ENCODE data around the gene RNF225. TPM values are rescaled to one million over a fixed set of nuclear protein-coding genes. Genes with fewer than 3 reads are reported as not detected.
"Not testable (repeated sequence)": the region's sequence is repeated elsewhere in the genome, so short reads cannot be mapped to it uniquely, and the experiment has no call there.

RNF225 gene
- not detected for total RNA-seq
- long read RNA-seq, result 0 reads

DNA sequence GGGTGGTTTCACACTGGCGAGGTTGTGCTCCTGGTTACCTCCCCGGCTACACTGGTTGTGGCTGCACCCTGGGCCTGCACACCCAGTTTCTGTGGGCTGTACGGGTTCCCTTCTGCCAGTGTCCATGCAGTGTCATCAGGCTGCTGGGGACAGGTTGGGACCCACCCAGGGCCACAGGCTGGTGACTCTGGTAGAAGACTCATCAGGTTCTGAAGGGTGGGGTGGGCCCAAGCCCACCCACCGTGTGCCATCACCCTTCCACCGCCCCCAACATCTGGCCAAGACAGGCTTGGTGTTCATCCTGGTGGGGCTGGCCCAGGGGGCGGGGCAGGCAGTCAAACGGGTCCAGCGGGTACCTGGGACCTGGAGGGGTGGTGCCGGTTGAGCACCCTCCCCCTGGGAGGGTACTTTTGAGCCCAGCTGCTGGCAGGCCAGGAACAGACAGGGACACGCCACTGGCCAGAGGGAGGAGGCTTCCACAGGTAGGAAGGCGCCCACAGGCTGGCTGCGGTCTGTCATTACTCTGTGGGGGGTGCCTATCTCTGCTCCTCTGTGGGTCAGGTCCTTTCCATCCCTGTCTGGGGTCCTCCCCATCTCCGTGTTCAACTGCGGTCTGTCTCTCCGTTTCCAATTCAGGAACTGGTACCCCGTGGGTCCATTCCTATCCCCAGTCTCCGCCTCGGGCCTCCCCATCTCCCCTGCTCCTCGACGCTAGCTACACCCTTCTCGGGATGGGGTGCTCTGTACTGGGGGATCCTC, at the start of gene RNF225:
RNF225 (plus strand) TSS at position 437 of the 759 bp plus-strand sequence. CDS start 434 bp downstream, outside the sequence.
- no peak for DNase-seq (ENCODE audit: low spot score)
- intact Hi-C loops (cut with DNase I), result no loop called here

DNA sequence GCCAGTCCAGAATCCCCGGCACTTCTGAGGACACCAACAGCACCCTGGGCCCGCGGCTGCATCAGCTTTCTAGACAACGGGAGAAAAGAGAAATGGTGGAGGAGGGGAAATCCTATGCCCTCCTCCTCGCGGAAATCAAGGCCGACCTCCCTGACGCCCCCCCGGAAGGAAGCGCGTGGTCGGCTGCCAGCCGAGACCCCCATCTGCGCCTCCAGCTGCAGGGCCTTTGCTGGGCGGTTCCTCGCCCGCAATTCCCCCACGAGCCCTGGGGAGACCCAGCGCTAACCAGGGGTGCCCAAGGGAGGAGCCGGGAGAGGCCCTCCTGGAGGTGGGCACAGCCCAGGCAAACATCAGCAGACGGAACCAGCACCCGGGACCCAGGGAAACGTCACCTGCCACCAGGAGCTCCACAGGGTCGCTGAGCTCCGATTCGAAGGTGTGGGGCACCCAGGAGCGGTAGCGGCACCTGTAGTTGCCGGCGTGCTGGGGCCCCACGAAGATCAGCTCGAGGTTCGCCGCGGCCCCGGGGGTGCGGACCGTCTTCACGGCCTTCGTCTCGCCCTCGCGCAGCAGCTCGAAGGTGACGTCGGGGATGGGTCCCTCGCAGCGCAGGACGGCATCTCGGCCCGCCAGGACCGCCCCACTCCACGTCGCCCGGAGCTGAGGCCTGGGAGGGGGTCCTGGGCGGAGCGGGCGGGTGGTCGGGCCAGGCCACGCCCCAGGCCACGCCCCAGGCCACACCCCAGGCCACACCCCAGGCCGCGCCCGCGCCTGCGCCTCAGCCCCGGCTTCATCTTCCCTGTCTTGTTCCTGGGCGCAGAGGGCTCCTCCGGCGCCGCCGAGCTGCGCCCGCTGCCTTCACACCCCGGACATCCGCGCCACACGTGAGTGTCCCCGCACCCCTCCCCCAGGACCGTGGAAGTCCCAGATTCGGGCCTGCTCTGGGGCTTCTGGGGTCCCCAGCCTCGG, 48.2 kb upstream of the RNF225 start:
- DNase-seq (ENCODE audit: low spot score), result no peak
- intact Hi-C loops (cut with DNase I), result no loop called here

DNA sequence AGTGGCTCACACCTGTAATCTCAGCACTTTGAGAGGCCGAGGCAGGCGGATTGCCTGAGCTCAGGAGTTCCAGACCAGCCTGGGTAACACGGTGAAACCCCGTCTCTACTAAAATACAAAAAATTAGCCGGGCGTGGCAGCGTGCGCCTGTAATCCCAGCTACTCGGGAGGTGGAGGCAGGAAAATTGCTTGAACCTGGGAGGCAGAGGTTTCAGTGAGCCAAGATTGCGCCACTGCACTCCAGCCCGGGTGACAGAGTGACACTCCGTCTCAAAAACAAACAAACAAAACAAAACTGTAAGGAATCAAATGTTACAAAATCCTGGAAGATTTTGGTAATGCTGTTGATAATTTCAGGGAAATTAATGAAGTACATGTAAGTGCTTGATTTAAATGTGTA, 47.4 kb upstream of the RNF225 start:
- DNase-seq (ENCODE audit: low spot score); intact Hi-C loops (cut with DNase I): not testable (repeated sequence)

DNA sequence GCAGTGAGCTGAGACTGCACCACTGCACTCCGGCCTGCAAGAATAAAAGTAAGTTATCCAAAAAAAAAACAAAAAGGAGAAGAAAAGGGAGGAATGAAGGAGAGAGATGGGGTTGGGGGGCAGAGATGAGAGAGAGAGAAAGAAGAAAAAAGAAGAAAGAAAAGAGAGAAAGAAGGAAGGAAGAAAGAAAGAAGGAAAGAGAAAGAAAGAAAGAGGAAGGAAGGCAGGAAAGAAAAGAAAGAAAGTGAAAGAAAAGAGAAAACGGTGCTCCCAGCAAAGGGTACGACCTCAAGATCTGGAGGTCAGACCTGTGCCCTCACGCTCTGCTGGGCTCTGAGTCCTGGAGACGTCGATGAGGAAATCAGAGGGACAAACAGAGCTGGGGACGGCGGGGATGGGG, 45.9 kb upstream of the RNF225 start:
- intact Hi-C loops (cut with DNase I), result no loop called here
- no peak for DNase-seq (ENCODE audit: low spot score)

DNA sequence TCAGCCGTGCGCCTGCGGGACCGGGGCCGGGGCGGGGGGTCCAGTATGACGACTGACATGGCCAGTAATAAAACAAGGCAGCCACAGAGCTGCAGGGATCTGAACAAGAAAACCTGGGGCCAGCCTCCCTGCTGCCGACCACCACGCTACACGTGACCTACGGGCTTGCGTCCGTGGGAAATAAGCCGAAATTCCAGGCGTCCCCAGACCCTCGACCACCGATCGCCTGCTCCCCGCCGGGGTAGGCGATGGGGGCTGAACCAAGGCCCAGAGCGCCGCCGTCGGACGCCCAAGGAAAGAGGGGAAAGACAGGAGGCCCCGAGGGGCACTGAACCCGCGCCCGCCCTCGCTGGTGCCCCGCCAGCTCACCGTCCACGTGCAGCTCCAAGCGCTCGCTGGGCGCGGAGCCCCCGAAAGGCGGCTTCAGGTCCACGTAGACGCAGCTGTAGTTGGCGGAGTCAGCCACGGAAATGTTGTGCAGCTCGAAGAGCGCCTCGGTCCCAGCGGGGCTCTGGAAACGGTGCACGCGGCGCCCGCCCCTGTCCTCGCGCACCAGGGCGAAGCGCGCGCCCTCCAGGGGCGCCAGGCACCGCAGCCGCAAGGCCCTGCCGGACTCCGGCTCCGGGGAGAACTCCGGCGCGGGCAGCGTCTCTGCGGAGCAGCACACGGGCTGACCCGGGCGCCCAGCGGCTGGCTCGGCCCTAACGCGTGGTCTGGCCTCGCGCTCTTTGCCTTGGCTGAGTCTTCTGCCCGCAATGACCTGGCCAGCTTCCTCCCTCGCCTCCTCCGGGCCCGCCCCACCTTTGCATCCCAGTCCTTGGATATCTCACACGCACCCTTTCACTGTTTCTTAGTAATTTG, 45.2 kb upstream of the RNF225 start:
- intact Hi-C loops (cut with DNase I), result no loop called here
- DNase-seq (ENCODE audit: low spot score), result no peak

DNA sequence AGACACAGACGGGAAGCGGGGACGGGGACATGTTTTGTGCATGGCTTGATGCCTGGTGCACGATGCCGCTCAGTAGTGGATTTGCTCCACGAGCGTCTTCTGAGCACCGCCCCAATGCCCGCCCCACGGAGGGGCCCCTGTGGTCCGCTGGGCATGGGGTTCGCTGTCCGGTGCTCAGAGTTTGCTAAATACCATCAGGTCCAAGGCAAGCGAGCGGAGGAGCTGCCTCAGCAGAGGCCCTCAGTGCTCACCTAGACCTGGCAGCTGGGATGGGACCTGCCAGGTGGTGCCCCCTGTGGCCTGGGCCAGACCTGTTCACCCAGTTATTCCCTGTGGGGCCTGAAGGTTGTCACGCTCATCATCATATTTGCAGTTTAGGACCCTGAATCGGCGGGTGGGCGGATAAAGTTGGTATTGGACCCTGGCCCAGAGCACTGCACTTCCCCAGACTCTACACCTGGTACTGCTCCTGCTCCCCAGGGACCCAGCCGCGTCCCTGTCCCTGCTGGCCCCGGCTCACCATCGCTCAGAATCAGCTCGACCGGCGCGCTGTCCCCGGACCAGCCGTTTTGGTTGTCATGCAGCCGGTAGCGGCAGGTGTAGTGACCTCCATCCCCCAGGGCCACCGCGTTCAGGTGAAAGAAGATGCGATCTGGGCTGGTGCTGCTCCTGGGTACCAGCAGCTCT, 44.4 kb upstream of the RNF225 start:
- DNase-seq (ENCODE audit: low spot score), result no peak
- intact Hi-C loops (cut with DNase I), result no loop called here

DNA sequence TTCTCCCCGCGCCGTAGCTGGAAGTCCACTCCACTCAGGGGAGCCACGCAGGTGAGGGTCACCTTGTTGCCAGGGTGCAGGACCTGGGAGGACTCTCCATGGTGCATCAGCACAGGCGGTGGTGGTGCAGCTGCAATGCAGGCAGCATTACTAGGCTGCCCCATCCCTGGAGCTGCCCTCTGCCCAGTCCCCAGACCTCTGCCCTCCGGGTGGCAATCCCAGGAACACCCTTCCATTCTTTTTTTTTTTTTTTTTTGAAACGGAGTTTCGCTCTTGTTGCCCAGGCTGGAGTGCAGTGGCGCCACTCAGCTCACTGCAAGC, 43.9 kb upstream of the RNF225 start:
- intact Hi-C loops (cut with DNase I), result no loop called here
- peak; percentile 73 for DNase-seq (ENCODE audit: low spot score)

DNA sequence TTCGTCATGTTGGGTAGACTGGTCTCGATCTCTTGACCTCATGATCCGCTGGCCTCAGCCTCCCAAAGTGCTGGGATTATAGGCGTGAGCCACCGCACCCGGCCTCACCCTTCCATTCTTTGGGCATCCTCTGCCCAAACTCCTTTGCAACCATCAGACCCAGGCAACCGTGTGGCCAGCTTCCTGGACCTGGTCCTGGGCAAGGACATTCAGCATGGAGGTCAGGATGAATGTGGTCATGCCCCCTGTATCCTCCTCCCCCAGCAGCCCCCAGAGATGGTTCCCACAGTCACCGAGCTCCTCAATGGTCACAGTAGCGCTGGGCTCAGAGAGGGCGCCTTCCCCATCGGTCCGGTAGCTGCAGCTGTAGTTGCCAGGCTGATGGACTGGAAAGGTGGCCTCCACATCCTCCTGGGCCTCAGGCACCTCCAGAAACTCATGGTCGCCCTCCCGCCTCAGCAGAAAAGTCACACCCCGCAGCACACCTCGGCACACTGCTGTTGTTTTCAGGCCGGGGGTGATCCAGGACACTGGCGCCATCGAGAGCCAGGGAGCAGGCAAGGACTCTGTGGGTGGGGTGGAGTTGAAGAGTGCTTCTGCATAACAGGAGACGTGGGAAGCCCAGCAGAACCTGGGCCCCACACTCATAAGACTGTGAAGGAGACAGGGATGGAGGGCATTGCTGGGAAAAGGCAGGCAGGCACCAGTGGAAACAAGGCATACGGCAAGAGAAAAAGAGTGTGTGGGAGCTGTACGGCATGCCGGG, 43.3 kb upstream of the RNF225 start:
- intact Hi-C loops (cut with DNase I), result no loop called here
- DNase-seq (ENCODE audit: low spot score), result peak; percentile 65

DNA sequence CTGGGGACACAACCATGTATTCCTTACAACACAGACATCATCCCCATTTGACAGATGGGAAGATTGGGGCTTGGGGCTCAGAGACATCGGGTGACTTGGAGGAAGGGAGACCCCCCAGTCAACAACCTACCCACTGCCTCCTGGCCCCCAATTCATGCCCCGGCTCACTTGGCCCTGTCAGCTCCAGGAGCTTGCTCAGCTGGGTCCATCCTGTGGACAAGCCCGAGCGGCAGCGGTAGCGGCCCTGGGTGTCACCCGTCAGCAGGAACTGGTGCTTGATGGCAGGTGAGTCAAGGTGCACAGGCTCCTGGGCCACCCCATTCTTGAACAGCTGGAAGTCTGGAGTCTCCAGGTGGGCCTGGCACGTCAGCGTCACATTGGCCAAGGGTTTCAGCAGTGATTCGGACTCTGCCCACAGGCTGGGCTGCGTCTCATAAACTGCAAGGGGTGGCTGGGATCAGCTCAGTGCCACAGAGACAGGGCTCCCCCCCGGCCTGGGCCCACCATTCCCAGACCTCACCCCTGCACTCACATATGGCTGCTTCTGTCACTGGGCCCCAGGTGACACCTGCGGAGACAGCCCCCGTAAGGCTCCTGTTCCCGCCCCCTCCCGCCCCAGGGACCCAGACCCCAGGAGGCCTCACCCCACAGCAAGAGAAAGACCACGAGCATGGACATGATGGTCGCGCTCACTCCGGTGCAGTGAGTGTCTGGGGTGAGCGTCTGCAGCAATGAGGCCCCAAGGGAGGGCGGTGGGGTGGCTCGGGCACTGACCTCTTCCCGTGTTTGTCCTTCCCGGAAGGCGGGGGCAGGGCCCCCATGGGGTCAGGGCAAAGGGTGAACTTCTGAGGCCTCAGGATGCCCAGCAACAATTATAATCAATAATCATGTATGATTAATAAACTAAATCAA, 42.4 kb upstream of the RNF225 start, which contains the start of gene A1BG:
A1BG (minus strand) TSS at position 733 of the 912 bp plus-strand sequence; CDS start at position 678, 55 bp downstream.
- peak; percentile 55 for DNase-seq (ENCODE audit: low spot score)
- intact Hi-C loops (cut with DNase I), result no loop called here

DNA sequence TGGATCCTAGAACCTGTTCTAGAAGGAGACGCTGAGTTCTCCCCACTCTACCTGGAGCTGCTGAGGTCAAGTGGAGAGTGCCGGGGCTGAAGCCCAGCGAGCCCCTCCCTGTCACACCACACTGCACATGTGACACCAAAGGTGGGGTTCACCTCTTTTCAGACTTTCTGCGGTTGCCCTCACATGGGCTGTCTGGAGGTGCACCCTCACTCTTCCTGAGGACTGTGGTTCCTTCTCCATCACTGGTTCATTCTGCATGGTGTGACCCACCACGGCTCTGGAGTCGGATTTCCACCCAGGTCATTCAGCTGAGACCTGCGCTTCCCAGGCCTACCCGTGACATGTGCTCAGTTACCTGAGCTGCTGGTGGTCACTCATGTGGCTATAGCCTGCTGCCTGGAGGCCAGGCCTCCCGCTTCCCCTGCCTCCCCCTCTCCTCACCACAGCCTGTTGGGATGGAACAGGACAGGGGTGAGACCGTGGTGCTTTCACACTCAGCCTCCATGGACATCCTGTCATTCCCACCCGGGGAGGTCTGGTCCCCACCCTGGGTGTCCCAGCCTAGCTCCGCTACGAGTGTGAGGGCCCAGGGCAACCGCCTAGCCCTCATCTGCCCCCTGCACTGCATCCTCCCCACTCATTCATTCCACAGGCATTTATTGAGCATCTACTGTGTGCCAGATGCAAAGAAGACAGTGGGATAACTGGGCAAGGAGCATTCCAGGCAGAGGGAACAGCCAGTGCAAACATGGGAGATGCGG, 41.6 kb upstream of the RNF225 start:
- peak; percentile 29 for DNase-seq (ENCODE audit: low spot score)
- intact Hi-C loops (cut with DNase I), result no loop called here

DNA sequence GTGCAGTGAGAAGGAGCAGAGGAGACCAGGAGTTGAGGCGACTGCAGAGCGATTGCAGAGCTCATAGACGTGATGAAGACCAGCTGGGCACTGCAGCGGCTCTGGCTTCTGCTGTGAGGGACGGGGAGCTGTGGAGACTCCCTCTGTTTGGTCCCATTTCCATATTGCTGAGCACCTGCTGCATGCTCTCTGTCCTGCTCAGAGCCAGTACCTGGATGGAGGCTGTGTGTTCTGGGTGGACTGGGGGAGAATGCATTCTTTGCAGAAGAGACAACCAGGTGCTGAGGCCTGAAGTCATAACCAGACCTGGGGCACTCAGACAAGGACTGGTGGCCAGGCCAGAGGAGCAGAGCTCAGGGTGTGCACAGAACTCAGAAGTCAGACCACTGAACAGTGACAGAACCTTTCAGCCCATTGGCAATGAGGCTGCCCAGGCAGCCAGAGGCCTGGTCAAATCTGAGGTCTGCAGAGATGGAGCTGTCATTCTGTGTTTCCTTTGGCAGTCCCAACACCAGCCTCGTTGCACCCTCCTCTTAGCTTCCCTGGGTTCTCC, 40.9 kb upstream of the RNF225 start:
- DNase-seq (ENCODE audit: low spot score), result peak; percentile 66
- intact Hi-C loops (cut with DNase I), result no loop called here

DNA sequence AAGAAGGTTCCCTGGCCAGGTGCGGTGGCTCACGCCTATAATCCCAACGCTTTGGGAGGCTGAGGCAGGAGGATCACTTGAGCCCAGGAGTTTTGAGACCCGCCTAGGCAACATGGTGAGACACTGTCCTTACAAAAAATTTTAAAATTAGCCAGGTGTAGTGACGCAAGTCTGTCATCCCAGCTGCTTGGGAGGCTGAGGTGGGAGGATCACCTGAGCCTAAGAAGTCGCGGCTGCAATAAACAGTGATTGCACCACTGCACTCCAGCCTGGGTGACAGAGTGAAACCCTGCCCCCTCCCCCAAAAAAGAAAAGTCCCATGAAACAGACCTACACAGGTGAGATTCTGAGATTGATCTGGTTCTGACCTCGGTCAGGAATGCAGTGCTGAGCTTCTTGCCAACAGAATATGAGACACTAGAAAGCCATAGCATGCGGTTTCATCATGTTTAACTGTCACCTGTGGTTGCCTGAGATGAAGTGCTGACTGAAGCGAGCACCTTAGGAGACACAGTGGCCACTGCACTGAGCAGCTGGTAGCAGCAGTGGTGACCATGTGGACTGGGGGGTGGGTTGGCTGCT, 40.1 kb upstream of the RNF225 start:
- DNase-seq (ENCODE audit: low spot score), result peak; percentile 35

DNA sequence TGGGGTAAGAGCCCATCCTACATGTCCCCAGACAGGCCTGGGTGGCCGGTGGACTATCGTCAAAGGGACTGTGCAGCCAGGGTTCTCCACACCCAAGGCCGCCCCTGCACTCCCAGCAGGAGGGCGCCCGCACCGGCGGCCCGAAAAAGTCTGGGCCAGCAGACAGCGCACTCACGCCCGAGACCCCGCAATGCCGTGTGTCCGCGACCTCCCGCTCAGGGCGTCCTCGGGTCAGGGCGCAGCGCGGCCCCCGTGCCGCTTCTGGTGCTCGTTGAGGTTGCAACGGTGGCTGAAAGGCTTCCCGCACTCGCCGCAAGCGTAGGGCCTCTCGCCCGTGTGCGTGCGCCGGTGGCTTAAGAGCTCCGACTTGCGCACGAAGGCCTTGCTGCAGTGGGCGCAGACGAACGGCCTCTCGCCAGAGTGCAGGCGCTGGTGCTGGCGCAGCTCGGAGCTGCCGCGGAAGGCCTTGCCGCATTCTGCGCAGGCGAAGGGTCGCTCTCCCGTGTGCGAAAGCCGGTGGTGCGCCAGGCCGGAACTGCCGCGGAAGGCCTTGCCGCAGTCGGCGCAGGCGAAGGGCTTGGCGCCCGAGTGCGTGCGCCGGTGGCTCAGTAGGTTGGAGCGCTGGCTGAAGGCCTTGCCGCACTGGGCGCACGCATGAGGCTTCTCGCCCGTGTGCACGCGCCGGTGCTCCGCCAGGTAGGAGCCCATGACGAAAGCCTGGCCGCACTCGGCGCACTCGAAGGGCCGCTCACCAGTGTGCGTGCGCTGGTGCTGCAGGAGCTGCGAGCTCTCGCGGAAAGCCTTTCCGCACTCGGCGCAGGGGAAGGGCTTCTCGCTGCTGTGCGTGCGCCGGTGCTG, 39.3 kb upstream of the RNF225 start:
- intact Hi-C loops (cut with DNase I), result no loop called here
- peak; percentile 62 for DNase-seq (ENCODE audit: low spot score)

More for the DNA sequence above, 40.1 kb upstream of the RNF225 start:
- intact Hi-C loops (cut with DNase I), result no loop called here

DNA sequence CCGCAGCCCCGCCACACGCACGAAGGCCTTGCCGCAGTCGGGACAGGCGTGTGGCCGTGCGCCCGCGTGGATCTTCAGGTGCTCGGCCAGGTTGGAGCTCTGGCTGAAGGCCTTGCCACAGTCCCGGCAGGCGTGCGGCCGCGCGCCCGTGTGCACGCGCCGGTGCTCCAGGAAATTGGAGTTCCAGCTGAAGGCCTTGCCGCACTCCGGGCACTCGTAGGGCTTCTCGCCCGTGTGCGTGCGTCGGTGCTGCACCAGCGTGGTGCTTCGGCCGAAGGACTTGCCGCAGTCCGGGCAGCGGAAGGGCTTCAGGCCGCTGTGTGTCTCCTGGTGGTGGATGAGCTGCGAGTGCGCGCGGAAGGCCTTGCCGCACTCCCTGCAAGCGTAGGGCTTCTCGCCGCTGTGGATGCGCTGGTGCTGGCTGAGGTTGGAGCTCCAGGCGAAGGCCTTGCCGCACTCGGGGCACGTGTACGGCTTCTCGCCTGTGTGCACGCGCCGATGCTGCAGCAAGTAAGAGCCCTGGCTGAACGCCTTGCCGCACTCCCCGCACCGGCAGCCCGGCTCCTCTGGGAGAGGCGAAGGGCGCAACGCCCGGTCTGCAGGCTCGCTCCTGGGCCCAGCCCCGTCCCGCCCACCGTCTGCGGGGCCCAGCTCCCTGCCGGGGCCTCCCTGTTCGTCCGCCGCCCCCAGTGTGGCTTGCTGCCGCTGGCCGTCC, 38.5 kb upstream of the RNF225 start:
- peak; percentile 73 for DNase-seq (ENCODE audit: low spot score)
- intact Hi-C loops (cut with DNase I), result no loop called here

Measured in cardiac septum (tissue), 1 donor.